ENCODE measurements around the gene ARPP21. TPM values are rescaled to one million over a fixed set of nuclear protein-coding genes. Genes with fewer than 3 reads are reported as not detected.

Gene ARPP21
- total RNA-seq, 6 experiments from 2014 or later, result not detected

DNA sequence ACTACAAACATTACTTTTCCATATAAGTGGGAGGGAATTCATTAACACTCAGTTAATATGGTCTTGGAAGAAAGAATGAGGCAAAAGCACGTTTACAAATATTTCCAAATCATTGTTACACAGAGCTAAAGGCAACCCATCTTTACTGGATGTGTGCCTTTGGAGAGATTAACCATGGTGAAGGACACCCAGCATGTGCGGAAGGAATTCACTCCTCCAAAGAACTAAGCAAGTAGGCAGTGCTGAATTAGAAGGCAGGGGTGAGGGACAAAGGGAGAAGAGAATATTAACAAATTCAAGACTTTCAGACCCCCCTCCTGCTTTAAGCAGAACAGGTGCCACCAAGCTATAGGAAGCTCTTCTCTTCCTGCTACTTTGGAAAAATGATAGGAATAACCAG is 10.1 kb downstream of the ARPP21 start:
- Mint-ChIP-seq H3K27ac (no peak overlapping the region), H3K27me3 (ENCODE audit: insufficient read depth) (no peaks in the 10 kb centered on the region), H3K4me1 (ENCODE audit: low read depth) (no peaks in the 10 kb centered on the region), H3K36me3 (ENCODE audit: low read depth) (no peaks in the 10 kb centered on the region), H3K9me3 (peaks cover 19% of the 10 kb centered on the region), H3K4me3 (no peak overlapping the region)
- no peak for TF ChIP-seq CTCF (IDR thresholded peaks at IDR 0.05)
- no peak for DNase-seq

DNA sequence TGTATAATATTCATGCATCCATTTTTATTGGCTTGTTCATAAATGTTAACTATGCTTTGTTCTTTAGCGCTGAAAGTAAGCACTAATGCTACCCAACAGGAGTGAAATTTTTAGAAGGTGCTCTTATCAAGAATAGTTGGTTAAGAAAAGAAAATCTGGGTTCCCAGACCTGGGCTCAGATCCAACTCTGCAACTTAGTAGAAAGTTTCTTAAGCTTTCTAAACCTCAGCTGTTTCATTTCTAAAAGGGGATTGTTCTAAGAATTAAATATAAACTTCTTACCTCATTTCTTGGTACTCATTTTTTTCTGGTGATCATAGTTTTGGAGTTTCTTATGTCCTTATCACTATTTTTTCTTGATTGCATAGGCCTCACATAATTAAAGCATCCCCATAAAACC is 12.1 kb downstream of the ARPP21 start:
- no peaks in the 10 kb centered on the region for H3K27me3 Mint-ChIP-seq (ENCODE audit: insufficient read depth)
- peaks cover 22% of the 10 kb centered on the region for H3K9me3 Mint-ChIP-seq
- no peak for TF ChIP-seq CTCF (IDR thresholded peaks at IDR 0.05)
- no peak overlapping the region for H3K4me3 Mint-ChIP-seq
- DNase-seq, result no peak
- no peak overlapping the region for H3K27ac Mint-ChIP-seq
- H3K4me1 Mint-ChIP-seq (ENCODE audit: low read depth), result no peaks in the 10 kb centered on the region
- H3K36me3 Mint-ChIP-seq (ENCODE audit: low read depth), result no peaks in the 10 kb centered on the region

DNA sequence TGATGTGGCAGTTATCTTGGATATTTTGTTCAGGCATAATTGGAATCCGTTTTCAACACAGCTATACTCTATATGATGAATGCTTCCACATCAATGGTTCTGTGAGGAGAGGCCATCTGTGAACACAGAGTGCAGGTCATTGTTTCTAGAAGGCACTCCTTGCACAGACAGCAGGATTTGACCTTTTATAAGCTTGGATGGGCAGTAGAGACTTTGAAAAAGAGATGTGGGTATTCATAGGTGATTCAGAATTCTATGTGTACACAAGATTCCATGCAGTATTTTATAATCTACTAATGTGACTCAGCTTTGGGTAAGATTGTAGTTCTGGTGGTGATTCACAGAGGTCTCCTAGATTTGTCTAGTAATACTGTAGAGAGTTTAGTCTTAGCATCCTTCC is 12.5 kb downstream of the ARPP21 start:
- H3K9me3 Mint-ChIP-seq, result peaks cover 22% of the 10 kb centered on the region
- H3K4me1 Mint-ChIP-seq (ENCODE audit: low read depth), result no peaks in the 10 kb centered on the region
- DNase-seq, result no peak
- H3K27ac Mint-ChIP-seq, result no peak overlapping the region
- H3K36me3 Mint-ChIP-seq (ENCODE audit: low read depth), result no peaks in the 10 kb centered on the region
- no peaks in the 10 kb centered on the region for H3K27me3 Mint-ChIP-seq (ENCODE audit: insufficient read depth)
- no peak overlapping the region for H3K4me3 Mint-ChIP-seq
- no peak for TF ChIP-seq CTCF (IDR thresholded peaks at IDR 0.05)

GRCh38 chr3:35653347-35653746 is 14.0 kb downstream of the ARPP21 start:
- TF ChIP-seq CTCF (IDR thresholded peaks at IDR 0.05), result no peak
- no peaks in the 10 kb centered on the region for H3K36me3 Mint-ChIP-seq (ENCODE audit: low read depth)
- DNase-seq, result no peak
- no peaks in the 10 kb centered on the region for H3K27me3 Mint-ChIP-seq (ENCODE audit: insufficient read depth)
- H3K4me3 Mint-ChIP-seq, result no peak overlapping the region
- no peak overlapping the region for H3K27ac Mint-ChIP-seq
- H3K9me3 Mint-ChIP-seq, result peaks cover 33% of the 10 kb centered on the region
- no peaks in the 10 kb centered on the region for H3K4me1 Mint-ChIP-seq (ENCODE audit: low read depth)

DNA sequence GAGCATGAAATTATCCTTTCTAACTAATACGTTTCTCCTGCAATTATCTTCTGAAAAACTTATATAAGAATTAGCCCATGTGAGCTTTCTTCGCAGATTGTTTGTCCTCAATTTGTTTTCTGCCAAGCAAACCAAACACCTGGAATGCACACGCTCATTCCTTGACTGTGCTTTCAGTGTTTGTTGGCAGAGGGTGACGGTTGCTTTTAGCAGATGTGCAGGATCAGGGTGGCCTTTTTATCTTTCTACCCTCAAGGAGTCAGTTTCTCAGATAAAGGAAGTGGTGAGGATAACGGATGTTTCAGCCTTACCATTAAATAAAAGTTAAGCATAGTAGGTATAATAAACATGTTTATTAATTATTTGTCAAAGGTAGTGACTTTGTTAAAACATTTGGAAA is 15.2 kb downstream of the ARPP21 start:
- no peak overlapping the region for H3K27ac Mint-ChIP-seq
- no peak for DNase-seq
- no peak for TF ChIP-seq CTCF (IDR thresholded peaks at IDR 0.05)
- H3K4me1 Mint-ChIP-seq (ENCODE audit: low read depth), result no peaks in the 10 kb centered on the region
- no peaks in the 10 kb centered on the region for H3K36me3 Mint-ChIP-seq (ENCODE audit: low read depth)
- no peak overlapping the region for H3K4me3 Mint-ChIP-seq
- peaks cover 37% of the 10 kb centered on the region for H3K9me3 Mint-ChIP-seq
- no peaks in the 10 kb centered on the region for H3K27me3 Mint-ChIP-seq (ENCODE audit: insufficient read depth)

GRCh38 chr3:35658686-35659085 is 19.4 kb downstream of the ARPP21 start:
- Mint-ChIP-seq H3K4me3 (no peak overlapping the region), H3K27me3 (ENCODE audit: insufficient read depth) (no peaks in the 10 kb centered on the region), H3K4me1 (ENCODE audit: low read depth) (no peaks in the 10 kb centered on the region), H3K36me3 (ENCODE audit: low read depth) (no peaks in the 10 kb centered on the region), H3K27ac (no peak overlapping the region), H3K9me3 (peaks cover 52% of the 10 kb centered on the region)
- DNase-seq, result no peak
- no peak for TF ChIP-seq CTCF (IDR thresholded peaks at IDR 0.05)

Measured in HFFc6 (cell line).